Pons (tissue), 1 donor: ENCODE data around the gene PREX1.

Source experiments
- DNase-seq: peaks from one replicate; pipeline ENCODE4 v3.0.0-alpha.2; 2016; ENCODE audit warnings: low spot score

PREX1 gene

DNA sequence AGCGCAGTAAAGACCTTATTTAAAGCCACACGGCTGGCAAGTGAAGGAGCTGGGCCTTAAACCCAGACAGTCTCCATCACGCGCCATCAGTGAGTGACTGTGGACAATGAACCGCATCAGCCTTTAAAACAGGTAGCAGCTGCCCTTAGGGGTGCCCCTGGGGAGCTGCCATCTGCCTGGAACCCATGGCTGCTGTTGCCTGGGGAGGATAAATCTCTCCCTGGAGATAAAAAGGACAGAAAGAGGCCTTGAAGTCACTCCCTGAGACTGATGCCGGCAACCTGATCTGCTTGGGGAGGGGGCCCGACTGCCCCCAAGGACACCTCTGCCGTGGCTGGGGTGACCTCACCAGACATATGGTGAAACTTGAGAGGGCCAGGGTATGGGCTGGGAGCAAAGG, 73.5 kb downstream of the PREX1 start:
- DNase-seq = no peak

DNA sequence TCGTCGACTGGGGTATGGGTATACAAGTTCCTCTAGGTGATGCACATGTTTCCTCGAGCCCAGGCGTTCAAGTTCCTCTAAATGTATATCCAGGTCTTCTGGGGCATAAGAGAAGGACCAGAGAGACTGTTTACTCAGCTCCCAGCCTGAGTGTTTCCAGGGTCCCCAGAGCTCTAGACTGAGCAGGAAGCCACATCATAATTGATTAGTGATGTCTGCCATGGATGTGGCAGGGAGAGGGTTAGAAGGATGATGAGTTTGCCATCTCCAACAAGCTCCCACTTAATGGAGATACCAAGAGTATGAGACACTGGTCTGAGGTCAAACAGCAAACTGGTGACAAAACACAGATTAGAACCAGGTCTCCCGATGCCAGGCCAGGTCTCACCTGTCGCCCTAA, 74.8 kb downstream of the PREX1 start:
- no peak for DNase-seq

DNA sequence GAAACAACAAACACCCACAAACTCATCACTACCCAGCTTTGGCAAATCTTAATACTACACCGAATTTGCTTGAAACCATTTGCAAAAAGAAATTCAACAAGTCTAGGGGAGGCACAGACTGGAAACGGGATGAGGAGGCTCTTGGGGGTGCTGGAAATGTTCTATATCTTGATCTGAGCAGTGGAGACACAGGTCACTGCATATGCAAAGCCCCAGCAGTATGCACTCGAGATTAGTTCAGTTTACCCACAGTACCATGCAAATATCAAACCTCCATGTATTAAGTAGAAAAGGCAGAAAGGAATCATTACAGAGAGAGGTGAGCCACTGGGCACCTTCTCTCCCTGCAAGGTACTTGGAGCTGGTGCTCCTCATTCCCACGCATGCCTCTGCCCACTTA, 75.9 kb downstream of the PREX1 start:
- DNase-seq = no peak

DNA sequence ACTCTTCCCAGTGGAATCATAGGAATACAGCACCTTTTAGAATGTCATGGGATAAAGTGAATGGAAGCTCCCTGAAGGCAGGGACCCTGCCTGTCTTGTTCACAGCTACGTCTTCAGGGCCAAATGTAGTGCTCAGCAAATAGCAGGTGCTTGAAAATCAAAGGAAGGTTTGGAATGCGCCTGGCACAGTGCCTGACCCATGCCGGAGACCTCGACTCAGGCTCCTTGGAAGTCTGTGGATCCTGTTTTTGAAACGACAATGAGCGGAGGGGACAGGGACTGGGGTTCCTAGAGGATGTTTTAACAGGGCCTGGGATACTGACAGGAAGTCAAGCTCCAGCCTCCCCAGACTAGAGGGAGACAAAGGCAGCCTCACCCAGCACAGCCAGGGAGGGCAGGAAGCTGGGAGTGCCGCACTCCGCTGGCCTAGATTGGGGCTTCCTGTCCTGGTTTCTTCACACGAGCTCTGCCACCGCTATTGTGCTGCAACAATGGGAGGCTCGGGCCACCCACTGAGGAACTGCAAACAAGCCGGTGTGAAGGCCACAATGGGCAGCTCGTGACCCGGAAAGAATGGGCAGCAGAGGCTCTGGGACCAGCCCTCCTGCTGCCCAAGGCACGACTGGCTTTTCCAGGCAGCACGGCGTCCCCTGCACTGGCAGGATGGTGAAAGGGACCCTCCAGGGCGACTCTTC, 76.7 kb downstream of the PREX1 start:
- DNase-seq = peak; percentile 82

DNA sequence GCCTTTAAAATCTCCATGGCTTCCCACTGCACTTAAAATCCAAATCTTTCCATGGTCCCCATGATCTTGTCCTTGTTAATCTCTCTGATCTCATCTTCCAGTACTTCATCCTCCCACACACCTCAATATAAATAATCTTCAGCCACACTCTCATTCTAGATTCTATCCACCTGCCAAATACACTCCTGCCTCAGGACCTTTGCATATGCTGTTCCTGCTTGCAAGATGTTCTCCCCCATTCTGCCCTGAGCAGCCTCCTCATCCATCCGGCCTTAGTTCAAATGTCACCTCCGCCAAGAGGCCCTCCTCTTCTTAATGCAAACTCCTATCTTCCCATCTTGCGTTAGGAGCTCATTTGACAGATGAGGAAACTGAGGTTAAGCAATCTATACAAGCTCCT, 77.4 kb downstream of the PREX1 start:
- no peak for DNase-seq

DNA sequence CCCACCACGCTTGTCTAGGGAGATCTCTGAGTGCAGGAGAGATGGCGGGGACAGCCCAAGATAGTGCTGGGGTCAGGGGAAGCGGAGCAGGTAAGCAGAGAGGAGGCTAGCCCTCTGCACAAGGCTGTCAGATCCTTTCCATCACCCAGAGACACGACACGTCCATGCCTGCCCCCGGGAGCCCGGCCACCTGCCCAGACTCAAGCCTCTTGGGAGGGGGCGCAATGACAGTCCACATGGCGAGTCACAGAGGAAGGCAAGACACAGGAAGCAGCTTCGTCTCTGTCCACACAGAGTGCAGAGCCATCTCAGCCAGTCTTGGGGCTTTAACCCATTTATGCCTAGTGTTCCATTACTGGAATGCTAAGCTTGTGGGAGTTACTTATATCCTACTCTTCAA, 78.4 kb downstream of the PREX1 start:
- no peak for DNase-seq

DNA sequence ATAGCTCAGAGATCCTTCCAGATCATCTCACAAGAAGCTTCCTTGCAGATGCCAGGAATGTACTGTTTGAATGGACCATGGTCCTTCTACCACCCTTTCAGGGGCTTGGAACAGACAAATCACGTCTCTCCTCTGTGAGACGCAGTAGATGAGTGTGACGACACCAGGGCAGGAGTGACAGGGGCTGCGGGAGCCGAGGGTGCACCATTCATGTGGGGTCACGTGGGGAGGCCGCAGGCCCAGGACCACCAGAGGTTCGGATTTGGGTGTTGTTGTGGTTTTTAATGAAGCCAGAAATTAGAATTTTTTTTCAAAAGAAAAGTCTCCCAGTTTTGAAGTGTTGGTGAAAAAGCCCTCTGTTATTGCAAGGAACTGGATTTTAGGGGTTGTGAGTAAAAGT, 79.2 kb downstream of the PREX1 start:
- no peak for DNase-seq

DNA sequence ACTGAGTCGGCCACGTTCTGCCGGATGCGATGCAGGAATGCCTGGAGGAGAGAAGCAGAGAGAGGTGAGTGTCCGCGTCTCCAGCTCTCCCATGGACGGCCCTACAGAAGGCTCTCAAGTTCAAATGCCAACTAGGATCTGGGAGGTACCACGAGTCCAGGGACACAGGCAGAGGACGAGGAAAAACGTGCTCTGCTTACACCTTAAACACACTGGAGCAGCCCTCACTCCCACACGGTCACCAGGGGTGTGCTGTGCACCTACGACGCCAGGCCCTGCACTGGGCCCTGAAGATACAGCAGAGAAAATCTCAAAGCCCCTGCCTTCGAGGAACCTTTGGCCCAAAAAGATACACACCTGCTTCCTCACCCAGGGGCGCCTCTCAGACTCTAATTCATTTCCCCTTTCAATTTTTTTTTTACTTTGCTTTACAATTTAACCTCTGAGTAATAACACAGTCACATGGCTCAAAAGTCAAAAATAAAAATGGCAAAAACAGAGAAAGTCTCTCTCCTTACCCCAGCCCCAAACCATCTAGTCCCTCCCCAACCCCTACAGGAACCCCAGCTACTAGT, 79.9 kb downstream of the PREX1 start:
- no peak for DNase-seq

DNA sequence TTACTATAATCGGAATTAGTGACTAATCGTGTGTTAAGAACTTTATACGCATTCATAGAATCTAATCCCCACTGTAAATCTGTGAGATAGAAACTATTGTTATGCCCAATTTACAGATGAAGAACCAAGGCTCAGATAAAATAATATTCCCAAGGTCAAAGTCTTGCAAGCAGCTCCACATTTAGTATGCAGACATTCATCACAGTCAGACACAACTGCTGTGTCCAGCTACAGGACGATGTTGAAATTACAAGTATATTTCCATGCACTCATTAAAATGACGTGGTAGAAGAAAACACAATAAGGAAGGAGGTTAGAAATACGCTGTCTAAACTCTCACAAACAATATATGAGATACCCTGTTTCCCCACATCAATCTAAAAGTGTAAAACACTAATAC, 82.5 kb downstream of the PREX1 start:
- DNase-seq = no peak

DNA sequence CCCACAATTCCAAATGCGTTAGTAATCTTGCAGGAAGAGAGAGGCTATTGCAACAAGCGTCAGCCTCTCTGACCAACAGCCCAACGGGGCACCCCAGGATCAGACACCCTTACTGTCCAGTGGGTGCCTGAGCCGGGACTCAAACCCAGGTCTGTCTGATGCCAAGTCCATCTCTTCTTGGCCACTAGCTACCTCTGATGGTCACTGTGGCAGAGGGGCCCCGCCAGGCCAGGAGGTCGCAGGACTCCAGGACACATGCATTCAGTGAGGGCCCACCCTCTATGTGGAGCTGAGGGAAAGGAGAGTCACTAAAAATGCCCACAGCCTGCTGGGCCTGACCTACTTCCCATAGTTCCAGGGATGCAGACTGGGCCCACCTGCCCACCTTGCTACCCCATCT, 83.3 kb downstream of the PREX1 start:
- no peak for DNase-seq

DNA sequence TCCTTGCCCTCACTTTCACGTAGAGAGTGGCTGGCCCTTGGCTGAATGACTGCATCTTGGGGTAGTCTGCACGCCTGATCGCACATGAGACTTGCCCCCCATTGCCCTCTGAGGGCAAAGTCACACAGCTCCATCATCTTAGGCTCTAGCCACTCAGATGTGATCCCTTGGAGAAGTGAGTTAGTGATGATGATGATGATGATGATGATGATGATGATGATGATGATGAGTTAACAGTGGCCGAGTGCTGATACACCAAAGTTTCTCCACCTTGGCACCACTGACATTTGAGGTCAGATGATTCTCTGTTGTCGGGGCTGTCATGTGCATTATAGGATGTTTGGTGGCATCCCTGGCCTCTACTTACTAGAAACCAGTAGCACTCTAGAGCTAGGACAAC, 84.0 kb downstream of the PREX1 start:
- no peak for DNase-seq

DNA sequence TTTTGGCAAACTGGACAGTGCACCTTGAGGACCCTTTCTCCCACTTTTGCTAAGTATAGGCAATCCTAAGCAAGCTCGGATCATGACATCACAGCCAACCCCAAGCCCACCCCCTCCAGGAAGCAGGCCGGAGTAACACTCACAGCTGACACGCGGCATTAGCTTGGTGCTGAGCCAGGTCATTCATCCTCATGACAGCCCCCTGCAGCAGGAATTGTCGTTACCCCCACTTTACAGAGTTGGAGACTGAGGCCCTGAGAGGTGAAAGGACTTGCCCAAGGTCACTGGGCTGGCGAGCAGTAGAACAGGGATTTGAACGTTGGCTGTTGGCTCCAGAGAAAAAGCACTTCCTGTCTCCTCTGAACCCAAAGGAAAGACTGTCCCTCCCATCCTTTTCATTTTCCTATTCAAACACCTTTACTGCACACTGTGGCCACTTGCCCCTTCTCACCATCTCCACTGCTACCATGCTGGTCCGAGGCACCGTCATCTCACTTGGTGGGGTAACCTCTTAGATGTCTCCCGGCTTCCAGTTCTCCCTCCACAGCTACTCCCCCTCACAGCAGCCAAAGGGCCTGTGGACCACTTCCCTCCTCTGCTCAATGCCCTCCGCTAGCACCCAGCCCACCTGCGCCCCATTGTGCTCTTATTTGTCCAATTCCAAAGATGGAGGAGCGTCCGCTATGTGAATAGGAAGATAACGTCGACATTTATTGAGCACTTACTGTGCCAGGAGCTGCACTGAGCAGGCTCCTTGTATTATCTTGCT, 84.7 kb downstream of the PREX1 start:
- no peak for DNase-seq

DNA sequence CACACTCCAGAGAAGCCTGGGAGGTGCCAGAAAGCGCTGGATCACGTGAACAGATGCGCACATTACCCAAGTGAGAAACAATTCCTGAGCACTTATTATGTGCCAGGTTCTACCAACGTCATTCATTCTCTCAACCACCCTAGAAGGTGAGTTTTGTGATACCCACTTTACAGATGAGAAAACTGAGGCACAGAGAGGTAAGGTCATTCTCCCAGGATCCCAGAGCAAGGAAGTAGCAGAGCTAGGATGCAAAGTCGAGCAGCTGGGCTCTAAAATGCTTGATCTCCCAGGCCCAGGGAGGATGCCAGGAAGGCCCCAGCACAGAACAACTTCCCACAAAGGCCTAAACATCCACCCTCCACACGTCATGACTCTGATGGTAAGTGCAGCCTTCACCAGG, 85.6 kb downstream of the PREX1 start:
- DNase-seq = no peak

DNA sequence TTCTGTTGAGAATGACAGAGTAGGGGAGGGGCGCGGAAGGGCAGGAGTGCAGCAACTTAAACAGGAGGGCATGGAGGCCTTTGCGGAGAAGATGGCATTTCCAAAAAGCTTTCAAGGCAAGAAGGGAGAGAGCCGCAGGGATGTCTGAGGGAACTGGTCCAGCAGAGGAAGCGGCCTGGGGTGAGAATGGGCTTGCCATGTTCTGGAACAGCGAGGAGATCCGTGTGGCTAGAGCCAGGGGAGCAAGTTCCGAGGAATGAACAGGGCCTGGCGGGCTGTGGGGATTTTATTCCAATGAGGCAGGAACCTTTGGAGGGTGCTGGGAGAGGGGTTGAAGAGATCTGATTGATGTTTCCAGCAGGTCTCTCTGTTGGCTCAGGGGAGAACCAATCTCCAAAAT, 86.1 kb downstream of the PREX1 start:
- DNase-seq = no peak

DNA sequence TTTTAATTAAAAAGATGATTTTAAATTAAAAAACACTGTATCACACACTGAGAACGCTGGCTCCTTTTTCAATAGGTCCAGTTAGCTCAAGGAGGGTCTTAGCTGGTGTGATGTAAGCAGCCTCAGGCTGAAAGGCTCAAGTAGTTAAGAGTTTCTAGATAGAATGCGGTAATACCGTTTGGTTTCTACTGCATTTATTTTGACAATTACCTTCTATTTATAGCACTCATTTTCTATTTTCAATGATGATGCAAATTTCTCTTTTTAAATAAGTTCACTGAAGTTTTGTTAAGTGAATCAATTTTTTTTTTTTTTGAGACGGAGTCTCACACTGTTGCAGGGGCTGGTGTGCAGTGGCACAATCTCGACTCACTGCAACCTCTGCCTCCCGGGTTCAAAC, 87.1 kb downstream of the PREX1 start:
- no peak for DNase-seq

DNA sequence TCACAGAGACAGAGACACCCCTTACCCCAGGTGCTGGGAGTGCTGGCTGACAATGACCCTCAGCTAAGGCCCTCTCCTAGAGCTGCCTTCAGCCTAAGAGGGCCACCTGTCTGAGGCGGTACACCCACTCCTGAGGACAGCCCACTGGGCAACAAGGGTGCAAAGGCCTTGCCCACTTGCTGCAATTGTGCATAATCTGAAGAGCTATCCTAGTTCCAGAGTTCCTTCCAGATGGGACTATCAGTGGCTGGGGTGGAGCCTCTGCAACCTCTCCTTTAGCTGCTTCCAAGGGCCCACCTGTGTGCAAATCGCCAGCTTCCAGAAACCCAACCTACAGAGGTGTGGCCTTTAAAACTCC, 87.5 kb downstream of the PREX1 start:
- no peak for DNase-seq

DNA sequence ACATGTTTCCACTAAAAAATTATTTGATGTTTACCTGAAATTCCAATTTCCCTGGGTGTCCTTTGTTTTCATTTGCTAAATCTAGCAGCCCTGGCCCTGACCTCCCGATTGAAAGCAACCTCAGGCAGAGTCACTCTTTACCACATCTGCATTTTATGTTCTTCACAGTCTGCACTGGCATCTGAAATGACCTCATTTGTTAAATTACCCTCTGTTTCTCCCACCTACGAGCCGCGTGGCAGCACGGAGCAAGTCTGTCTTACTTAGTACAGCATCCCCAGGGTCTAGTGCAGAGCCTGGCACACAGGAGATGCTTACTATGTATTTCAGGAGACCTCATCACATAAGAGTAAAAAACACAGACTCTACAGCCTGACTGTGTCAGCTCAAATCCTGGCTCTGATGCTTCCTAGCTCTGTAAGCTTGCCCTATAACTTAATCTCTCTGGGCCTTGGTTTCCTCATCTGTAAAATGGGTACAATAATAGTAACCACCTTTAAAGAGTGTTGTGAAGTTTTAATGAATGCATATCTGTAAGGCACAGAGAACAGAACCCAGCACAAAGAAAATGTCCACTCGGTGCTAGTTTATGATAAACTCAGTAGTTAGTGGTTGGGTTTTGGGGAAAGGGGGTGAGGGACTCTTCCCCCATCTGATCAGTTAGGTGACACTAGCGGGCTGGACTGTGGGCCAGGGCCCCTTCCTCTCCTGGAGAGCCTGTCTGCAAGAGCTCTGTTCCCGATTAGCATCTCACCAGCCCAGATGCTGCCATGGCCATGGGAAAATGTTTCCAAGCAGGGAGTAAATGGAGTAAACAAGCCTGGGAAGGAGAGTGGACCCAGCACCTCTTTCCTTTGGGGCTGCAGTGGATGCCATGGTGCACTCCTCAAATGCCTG, 88.2 kb downstream of the PREX1 start:
- no peak for DNase-seq

DNA sequence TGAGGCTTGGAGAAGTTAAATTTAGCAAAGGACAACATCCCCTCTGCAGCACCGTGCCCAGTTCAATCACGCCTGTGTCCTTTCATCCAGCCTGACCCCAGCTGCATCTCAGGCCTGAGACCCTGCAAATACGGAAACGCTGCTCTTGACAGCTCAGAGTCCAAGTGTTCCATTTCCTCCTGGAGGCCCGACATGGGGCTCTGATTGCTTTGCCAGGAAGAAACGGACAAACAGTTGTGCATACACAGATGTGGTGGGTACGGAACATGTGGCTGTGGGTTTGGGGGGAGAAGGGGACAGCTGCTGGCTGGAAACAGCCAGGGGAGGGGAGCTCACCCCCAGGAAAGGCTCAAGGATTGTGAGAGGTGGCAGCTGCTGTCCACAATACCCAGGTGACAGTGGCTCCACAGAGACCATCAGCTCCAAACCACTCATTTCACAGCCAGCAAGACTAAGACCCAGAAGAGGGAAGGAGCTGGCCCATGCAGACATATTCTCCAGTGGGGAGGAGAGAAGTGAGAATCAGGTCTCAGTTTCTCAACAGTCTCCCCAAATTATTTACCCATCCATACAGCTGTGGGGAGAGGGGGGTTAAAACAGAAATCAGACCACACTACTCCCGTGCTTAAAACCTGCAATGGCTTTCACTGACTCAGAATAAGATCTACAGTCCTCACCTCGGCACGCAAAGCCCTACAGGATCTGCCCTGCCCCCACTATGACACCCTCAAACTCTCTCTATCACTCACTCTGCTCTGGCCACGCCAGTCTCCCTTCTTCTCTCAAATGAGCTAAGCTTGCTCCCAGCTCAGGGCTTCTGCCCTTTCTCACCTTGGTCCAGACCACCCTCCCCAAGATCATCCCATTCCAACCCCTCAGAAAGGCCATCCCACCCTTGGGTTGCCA, 89.1 kb downstream of the PREX1 start:
- DNase-seq = no peak

DNA sequence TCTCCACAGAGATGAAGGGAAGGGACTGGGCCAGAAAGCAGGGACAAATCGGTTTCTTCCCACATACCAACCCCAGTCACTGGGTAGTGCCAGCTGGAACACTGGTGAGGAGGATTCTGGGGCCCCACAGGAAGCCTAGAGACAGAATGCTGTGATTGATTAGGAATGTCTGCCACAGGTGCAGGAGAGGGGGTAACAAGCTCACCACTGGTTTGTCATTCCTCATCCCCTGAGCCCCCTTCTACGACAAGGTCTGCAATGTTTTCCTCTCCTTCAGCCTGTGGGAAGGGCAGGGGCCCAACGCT, 89.8 kb downstream of the PREX1 start:
- no peak for DNase-seq

DNA sequence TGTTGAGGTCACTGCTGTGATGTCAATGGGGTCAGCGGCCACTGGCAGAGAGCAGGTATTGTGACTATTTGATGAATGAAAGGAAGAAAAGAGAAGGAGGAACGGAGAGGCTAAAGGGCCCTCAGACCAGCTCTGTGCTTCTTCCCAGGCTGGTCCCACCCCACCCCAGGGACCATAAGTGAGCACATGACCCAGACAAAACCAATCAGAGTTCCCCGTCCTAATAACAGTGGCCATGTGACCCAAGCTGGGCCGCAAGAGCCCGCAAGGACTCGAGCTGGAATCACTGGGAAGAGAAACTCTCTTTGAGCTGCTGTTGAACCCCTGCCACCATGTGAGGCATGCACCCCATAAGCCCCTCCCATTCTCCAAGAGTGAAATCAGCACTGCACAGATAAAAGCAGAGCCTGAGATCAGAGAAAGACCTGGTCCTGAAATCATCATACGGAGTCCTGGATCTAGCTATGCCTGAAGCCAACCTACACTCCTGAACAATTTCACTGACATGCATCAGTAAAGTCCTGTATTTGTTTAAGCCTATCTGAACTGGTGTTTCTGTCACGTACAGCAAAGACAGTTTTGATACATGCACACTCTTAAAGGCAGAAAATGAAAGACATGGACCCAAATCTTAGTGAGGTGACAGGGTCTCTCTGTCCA, 90.2 kb downstream of the PREX1 start:
- peak; percentile 85 for DNase-seq

DNA sequence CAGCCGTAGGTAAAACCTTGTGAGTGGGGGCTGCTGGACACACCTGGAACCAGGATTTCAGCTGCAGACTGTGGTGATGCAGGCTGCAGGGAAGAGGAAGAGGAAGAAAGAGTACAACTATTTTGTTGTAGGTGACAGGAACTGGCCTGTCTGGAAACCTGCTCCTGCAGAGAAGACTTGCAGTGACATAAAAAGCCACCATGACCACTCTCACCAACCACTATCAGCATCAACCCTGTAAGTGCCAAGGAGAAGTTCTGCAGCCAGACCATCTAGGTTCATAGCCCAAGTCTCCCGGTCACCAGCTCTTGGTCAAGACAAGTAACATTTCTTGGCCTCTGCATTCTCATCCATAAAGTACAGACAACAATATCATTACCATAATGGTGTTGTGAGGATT, 91.2 kb downstream of the PREX1 start:
- no peak for DNase-seq
